ENCODE results near the gene COL24A1.
A peak's percentile ranks its signal among the peaks of the same experiment; 100 is the strongest.
"Not testable (repeated sequence)": the region's sequence is repeated elsewhere in the genome, so short reads cannot be mapped to it uniquely, and the experiment has no call there.

The COL24A1 gene

DNA sequence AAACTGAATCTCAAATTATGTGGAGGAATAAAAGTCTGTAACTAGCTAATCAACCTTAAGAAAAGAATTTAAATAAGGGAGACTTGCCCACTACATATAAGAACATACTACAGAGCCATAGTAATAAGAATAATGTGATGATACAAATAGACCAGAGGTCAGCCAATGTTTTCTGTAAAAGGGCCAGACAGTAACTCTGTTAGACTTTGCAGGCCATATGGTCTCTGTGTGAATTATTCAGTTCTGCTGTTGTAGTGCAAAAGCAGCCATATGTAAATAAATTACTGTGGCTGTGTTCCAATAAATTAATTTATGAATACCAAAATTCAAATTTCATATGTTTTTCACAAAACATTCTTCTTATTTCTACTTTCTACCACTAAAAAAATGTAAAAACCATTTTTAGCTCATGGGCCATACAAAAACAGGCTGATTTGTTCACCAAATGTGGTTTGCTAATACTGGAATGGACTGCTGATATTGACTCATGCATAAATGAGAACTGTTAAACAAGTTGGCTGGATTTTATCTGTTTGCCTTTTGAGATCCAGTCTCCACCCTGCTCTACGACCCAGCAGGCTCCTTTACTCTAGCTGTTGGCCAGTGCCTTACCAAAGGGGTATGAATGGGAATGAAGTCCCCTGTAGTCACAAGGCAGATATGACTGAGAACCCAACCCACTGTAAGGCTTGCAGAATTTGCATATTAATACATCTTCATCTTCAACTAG lies 350.2 kb downstream of the COL24A1 start:
- no peak for DNase-seq (ENCODE audit: low read depth in 2 of 2)

DNA sequence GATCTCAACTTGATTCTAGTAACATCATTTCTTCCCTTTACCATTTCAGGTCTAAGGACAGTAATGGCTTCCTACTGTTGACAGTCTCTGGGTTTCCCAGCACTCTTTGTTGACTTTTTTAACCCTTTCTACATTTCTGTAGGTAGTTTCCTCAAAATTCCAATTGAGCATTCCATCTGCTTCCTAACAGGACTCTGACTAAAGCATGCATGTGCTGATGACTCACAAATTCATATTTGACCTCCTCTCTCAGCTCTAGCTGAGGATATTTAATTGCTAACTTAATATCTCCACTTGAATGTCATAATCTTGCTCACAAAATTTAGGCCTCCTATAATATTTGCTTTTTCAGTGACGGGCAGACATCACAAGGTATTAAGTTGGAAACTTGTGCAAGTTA lies 355.1 kb downstream of the COL24A1 start:
- DNase-seq (ENCODE audit: low read depth in 2 of 2): peak in 1 of 2 experiments; percentile 4

DNA sequence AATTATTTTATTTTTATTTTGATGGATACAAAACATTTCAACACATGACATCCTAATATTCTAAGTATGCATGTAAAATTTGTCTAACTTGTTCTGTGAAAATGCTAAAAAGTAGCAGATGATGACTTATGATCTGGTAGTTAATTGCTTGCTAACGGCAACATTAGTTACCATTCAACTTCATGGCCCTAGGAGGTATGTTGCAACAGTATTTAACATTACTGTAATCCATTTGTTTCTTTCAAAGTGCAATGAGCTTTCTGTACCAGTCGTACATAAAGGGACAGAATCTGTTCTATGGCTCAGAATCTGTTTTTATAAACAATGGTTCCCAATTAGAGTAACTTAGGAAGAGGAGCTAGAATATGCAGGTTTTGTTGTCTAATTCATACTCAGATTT lies 356.8 kb downstream of the COL24A1 start:
- DNase-seq (ENCODE audit: low read depth in 2 of 2): no peak

DNA sequence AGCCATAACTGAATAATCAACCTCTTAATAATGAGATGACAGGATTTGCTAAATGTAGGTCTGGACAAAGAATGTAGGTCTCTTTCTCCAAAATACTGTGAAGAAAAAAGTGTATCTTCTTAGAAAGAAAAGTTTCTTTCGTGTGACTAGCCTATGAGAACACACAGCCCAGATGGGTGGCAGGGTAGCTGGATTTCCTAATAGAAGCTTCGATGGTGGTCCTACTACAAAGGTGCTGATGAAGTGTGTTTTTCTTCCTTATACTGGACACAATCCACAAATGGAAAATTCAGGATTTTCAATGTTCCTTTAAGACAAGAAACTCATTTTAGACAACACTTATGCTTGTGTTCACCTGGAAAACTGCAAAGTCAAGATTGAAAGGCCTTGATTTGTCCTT lies 358.2 kb downstream of the COL24A1 start:
- DNase-seq (ENCODE audit: low read depth in 2 of 2): no peak

DNA sequence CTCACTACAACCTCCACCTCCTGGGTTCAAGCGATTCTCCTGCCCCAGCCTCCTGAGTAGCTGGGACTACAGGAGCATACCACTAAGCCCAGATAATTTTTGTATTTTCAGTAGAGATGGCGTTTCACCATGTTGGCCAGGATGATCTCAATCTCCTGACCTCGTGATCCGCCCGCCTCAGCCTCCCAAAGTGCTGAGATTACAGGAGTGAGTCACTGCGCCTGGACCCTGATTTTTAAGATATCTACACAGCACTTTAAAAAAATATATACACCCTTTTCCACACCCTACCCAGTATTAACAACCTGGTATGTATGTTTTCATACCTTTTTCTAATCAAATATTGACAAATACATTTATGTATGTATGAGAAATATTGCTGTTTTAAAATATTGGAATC lies 379.6 kb downstream of the COL24A1 start:
- DNase-seq (ENCODE audit: low read depth in 2 of 2): not testable (repeated sequence)

DNA sequence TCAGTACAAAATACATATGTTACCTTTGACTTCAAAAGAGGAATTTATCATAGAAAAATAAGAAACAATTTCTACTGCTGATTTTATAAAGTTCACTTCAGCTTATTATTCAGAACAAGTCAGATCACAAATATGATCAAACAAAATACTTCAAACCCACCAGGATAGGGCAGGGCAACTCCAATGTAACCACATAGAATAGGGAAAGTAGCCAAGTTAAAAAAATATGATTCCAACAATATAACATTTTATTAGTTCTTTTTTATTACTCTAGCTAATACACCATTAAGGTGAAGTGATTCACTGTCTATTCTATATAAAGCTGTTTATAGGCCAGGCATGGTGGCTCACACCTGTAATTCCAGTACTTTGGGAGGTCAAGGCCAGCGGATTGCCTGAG lies 393.8 kb downstream of the COL24A1 start:
- no peak for DNase-seq (ENCODE audit: low read depth in 2 of 2)

DNA sequence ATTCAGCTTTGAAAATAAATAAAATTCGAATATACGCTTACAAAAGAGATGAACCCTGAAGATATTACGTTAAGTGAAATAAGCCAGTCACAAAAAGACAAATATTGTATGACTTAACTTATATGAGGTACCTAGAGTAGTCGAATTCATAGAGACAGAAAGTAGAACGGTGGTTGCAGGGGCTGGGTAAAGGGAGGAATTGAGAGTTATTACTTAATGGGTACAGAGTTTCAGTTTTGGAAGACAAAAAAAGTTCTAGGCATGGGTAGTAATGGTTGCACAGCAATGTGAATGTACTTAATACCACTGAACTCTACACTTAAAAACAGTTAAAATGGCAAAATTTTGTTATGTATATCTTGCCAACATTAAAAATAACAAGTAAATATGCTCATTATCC lies 399.7 kb downstream of the COL24A1 start:
- no peak for DNase-seq (ENCODE audit: low read depth in 2 of 2)

DNA sequence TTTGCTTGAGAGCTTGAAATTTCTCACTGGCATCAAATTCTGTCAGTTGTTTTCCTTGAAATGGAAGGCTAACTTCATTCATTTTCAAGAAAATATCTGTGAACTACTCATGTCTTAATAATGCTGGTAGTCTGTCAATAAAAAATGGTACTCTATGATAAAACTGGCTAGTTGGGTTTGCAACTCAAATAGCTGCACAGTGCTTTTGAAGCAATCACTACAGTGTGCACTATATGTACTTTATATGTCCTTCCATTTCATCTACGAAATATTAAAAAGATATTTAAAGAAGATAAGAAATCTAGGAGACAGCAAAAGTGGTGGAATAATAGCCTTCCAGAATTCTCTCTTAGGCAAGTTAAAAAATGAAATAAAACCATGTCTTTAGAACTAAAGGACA lies 408.5 kb downstream of the COL24A1 start:
- DNase-seq (ENCODE audit: low read depth in 2 of 2): no peak

DNA sequence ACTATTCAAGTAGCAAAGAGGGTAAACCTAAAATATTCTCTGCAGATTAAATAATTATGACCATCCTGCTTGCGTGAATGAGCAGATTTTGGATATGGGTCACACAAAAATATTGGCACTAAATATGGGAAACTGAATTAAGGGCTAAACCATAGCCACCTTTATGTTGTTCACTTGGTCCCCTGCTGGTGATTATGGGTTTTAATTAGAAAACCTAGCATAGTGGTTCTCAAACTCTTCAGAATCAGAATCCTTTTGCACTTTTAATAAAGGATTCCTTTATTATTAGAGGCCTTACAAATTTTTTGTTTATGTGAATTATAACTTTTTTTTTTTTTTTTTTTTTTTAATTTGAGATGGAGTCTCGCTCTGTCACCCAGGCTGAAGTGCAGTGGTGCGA lies 409.8 kb downstream of the COL24A1 start:
- DNase-seq (ENCODE audit: low read depth in 2 of 2): no peak

DNA sequence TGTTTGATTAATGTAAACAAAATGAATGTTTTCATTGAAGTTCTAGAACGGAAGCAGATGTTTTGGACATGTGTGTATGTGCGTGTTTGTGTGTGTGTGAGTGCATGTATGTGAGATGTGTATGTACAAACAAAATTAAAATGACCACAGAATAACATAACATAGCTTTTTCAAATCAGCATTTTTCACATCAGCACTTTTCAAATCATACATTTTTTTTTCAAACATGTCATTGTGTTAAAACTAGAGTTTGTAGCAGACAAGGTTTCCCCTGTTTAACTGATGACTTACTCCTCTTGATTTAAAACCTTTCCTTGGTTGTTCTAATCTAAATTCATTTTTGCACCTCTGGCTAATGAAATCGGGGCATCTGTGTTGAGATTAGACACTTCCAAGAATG lies 412.8 kb downstream of the COL24A1 start:
- DNase-seq (ENCODE audit: low read depth in 2 of 2): no peak

DNA sequence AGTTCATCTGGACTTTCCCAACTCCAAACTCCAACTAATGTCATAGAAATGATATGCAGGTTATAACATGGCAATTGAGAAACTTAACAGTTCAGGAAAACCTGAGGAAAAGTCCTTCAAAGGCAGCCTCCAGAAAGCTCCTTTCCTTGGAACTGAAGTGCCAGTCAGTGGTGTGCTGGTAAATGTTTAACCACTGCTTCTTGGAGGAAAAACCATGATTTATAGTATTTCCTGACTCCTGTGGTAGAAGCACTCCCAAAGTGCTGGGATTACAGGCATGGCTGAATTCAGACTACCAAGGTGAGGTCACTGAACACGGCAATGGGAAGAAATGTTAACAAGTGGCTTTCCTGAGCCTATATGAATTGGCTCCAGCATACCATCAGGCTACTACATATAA lies 421.6 kb downstream of the COL24A1 start:
- DNase-seq (ENCODE audit: low read depth in 2 of 2): no peak

DNA sequence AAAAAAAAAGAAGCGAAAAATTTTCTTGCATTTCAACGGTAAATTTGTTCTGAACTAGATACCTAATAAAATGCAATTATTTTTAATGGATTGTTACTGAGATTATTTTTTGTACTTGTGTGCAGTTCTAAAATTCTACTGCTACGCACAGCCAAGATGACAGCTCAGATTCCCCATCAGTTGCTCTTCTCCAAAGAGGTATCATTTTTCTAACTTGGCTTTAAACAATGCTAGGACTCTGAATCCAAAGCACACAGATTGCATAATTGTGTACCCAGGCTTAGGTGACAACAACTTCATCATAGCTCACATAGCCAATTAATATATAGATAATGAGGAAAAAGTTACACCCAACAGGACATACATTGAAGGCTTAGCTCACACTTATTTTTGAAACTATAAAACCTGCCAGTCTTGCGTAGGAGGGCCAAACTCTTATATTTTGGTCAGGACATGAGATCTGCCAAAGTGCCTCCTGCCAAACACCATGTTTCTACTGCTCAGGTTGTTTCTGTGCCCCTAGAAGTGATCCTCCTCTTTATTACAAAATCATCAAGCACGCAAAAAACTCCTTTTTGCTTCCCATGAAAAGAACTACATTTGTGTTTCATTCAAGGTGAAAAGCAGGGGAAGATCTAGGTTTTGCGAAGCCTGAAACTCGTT lies 437.8 kb downstream of the COL24A1 start:
- no peak for DNase-seq (ENCODE audit: low read depth in 2 of 2)

DNA sequence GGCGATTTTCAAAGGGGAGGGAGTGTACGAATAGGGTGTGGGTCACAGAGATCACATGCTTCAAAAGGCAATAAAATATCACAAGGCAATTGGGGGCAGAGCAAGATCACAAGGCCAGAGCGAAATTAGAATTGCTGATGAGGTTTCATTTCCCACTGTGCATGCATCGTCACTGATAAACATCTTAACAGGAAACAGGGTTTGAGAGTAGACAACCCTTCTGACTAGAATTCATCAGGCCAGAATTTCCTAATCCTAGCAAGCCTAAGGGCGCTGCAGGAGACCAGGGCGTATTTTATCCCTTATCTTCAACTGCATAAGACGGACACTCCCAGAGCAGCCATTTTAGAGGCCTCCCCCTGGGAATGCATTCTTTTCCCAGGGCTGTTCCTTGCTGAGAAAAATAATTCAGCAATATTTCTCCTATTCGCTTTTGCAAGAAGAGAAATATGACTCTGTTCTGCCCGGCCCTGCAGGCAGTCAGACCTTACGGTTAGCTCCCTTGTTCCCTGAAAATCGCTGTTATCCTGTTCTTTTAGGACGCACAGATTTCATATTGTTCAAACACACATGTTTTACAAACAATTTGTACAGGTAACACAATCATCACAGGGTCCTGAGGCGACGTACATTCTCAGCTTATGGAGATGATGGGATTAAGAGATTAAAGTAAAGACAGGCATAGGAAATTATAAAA lies 442.0 kb downstream of the COL24A1 start:
- not testable (repeated sequence) for DNase-seq (ENCODE audit: low read depth in 2 of 2)

DNA sequence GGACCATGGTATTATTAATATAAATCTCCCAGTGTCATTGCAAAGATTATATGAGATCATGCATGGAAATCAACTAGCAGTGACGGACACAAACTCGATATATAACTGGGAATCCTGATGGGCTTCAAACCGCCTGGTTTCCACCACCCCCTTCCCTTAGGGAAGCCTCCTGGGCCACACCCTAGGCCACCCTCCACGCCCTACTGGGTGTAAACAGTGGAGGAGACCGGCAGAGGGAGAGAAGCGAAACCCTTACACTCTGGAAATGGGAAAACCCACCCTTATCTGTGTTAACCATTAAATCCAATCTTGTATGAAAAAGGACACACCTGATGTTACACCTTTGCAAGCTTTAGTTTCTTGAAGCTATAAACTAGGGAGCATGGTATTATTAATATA lies 447.7 kb downstream of the COL24A1 start:
- DNase-seq (ENCODE audit: low read depth in 2 of 2): no peak

DNA sequence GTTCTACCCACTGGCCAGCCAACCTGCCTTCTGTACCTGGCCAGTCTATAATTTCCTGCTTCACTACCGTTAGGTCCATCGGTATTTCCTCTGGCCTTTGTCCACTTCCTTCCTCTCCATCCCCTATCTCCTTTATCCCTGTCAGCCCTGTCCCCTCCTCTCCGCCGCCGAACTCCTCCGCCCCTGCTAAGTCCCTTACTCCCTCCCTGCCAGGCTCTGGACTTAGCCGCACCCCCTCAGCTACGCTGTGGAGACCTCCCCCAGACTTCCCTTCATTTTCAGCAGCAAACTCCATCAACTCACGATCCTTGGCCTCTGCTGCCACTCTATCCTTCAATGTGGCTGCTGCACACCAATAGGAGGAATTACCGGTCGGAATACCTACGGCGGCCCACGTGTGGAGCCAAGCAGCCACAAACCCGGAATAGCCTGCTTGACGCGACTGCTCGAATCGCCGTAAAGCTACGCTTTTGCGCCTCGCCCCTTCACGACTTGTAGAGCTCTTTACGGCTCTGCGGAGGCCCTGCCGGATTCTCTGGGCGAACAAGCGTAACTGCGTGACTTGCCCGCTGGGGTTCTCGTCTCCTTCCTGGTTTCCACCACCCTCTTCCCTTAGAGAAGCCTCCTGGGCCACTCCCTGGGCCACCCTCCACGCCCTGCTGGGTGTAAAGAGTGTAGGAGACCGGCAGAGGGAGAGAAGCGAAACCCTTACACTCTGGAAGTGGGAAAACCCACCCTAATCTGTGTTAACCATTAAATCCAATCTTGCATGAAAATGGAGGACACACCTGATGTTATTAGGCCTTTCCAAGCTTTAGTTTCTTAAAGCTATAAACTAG lies 448.4 kb downstream of the COL24A1 start, which contains the start of gene ZNHIT6:
TSS of gene ZNHIT6 (minus strand) at position 444 of the 839 bp plus-strand sequence. CDS start at position 295, 149 bp downstream.
- DNase-seq (ENCODE audit: low read depth in 2 of 2): peak; percentile 92

DNA sequence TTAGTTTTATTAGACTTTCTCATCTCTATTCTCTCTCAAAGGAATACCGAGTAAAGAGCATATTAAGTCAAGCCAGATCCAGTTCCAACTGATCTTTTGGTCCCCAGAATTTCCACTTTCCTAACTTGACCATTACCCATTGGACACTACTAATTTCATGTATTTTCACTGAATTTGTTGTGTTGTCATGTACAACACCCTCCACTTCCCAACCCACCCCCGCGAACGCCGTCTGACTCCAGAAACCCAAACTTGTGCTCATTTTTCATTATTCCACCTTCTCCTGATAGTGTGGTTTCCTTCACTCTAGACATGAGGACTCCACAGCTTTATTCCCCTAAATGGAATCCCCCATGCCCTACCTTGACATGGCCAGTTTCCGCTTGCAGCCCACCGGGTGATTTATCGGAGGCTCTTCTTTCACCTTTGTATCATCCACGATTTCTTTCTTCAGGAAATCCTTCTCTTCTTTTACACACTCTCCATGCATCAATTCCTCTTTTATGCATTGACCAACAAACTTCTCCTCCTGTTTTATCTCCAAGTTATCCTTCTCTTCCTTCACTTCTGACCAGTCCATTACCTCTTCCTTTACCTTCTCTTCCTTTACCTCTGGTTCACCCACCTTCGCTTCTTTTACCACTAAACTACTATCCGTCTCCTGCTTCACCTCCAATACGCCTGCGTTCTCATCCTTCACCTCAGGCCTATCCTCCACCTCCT lies 449.1 kb downstream of the COL24A1 start:
- no peak for DNase-seq (ENCODE audit: low read depth in 2 of 2)

DNA sequence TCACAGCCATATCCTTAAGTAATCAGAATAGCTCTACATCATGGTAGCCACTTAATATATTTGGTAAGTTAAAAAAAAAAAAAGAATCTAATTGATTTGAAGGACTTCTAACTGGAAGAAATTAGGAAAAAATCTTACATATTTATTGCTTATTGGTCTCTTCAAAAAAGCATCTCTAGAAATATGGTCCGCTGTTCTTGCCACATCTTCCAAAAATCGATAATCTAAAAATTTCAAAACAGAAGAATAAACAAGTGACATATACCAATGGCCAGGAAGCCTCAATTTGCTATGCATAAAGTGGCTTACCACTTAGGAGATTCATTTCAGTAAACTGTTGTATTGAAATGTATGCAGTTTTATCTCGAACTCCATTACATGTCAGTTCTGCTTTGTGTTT lies 450.6 kb downstream of the COL24A1 start:
- DNase-seq (ENCODE audit: low read depth in 2 of 2): no peak

DNA sequence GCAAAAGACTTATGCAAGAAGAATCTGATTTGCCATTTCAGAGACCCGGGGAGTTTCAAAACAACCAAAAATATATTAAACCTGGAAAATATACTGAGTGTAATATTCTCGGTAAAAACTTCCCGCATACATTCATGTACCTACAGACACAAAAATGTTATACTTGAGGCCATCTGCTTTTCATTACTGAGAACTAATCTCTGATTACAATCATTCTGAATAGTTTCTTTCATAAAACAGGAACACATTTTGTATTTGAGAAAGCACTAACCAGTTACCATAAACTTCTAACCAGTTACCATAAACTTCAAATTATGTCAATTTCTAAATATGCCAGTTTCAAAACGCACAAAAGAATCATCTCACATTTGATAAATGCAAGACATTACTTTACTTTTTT lies 456.1 kb downstream of the COL24A1 start:
- peak; percentile 40 to 48 for DNase-seq (ENCODE audit: low read depth in 2 of 2)

DNA sequence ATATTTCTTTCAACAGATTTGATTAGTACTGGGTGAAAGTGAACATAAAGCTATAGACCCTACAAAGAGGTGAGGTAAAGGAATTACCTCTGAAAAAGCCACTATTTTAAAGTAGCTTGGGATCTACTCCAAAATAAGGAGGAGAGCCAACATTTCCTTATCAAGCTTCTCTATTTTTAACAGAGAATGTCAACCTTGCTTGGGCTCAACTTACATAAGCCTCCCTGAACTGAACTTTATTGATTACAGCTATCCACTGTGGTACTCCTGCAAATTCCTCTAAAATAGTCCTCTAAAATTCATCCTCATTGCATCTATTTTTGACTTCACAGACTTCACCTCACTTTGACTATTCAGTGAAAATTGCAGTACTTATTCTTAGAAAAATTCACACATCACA lies 458.7 kb downstream of the COL24A1 start:
- DNase-seq (ENCODE audit: low read depth in 2 of 2): no peak

DNA sequence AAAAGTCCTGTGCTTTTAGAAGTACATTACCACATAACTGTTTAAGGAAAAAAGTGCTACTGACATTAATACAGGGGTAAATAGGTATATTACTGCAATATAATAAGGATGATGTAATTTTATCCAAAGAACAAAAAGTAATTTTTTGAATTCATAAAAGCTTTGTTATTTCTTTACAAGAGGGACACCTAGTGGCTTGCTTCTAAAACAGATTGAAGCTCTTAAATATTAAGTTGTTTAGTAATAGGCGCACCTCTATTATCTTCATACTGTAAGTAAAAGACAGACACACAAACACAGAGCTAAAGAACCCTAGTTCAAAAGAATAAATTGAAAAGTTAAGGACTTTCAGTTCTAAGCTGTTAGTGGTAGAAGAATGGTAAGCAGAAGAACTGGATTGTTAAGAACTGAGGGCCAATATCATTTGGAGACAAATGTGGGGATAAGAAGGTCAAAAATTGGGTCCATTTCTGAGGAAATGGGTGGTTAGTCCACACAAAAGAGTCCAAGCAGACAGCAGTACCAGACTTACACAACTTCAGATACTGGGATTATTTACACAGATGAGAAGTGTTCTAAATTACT lies 463.8 kb downstream of the COL24A1 start:
- DNase-seq (ENCODE audit: low read depth in 2 of 2): peak; percentile 51 to 55
